Medulla oblongata (tissue), 1 donor: ENCODE measurements around the gene CCDC93.
A peak's percentile ranks its signal among the peaks of the same experiment; 100 is the strongest.

Source experiments
- DNase-seq: peaks from one replicate; pipeline ENCODE4 v3.0.0-alpha.2; 2015; ENCODE audit errors: extremely low spot score

Gene CCDC93

GRCh38 chr2:117989854-117990438 lies 23.9 kb downstream of the CCDC93 start:
- no peak for DNase-seq

- DNase-seq: no peak
These were observed 26.7 kb downstream of the CCDC93 start for GRCh38 chr2:117987121-117987520.

- DNase-seq: peak; percentile 64
These were observed 28.8 kb downstream of the CCDC93 start for GRCh38 chr2:117985092-117985491.

GRCh38 chr2:117984208-117984607 lies 29.7 kb downstream of the CCDC93 start:
- no peak for DNase-seq

- no peak for DNase-seq
These were observed 30.8 kb downstream of the CCDC93 start for GRCh38 chr2:117983040-117983439.

- DNase-seq: no peak
These were observed 31.4 kb downstream of the CCDC93 start for GRCh38 chr2:117982376-117983033.

- no peak for DNase-seq
These were observed 32.1 kb downstream of the CCDC93 start for GRCh38 chr2:117981810-117982209.

GRCh38 chr2:117980783-117981676 lies 32.8 kb downstream of the CCDC93 start:
- DNase-seq: no peak

- DNase-seq: peak; percentile 48
These were observed 33.8 kb downstream of the CCDC93 start for GRCh38 chr2:117979911-117980701.

- DNase-seq: no peak
These were observed 36.2 kb downstream of the CCDC93 start for GRCh38 chr2:117977696-117978095.

GRCh38 chr2:117976581-117976980 lies 37.3 kb downstream of the CCDC93 start:
- no peak for DNase-seq

GRCh38 chr2:117973498-117974082 lies 40.3 kb downstream of the CCDC93 start:
- no peak for DNase-seq

GRCh38 chr2:117972476-117973123 lies 41.3 kb downstream of the CCDC93 start:
- no peak for DNase-seq

- no peak for DNase-seq
These were observed 45.1 kb downstream of the CCDC93 start for GRCh38 chr2:117968722-117969121.

- no peak for DNase-seq
These were observed 45.7 kb downstream of the CCDC93 start for GRCh38 chr2:117967977-117968718.

- no peak for DNase-seq
These were observed 50.4 kb downstream of the CCDC93 start for GRCh38 chr2:117963446-117963845.

GRCh38 chr2:117961201-117961600 lies 52.7 kb downstream of the CCDC93 start:
- no peak for DNase-seq

GRCh38 chr2:117960231-117960630 lies 53.6 kb downstream of the CCDC93 start:
- no peak for DNase-seq

GRCh38 chr2:117958186-117958585 lies 55.7 kb downstream of the CCDC93 start:
- no peak for DNase-seq

GRCh38 chr2:117957616-117958015 lies 56.3 kb downstream of the CCDC93 start:
- no peak for DNase-seq
